Endothelial cell of umbilical vein (primary cell): ENCODE measurements around the gene CCDC85C.

Source experiments
- POLR2A ChIP-seq: IDR thresholded peaks from 2 replicates; pipeline ENCODE4 v1.6.1; 2012; ENCODE audit warnings: low read depth, mild to moderate bottlenecking, control low read depth, low read length
- TF ChIP-seq, protein P1 (sequence below): IDR thresholded peaks from 2 replicates; pipeline ENCODE4 v1.6.1; 2011; ENCODE audit not compliant: insufficient read depth, insufficient read length

GRCh38 chr14:99595524-99595923 lies 8.5 kb downstream of the CCDC85C start:
- TF ChIP-seq, protein P1, sequence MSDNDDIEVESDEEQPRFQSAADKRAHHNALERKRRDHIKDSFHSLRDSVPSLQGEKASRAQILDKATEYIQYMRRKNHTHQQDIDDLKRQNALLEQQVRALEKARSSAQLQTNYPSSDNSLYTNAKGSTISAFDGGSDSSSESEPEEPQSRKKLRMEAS, result no peak
- TF ChIP-seq POLR2A, result no peak
